Prostate gland (tissue), 2 donors: ENCODE data around the gene TECTA. TPM values are rescaled to one million over a fixed set of nuclear protein-coding genes. Genes with fewer than 3 reads are reported as not detected.

Experiments used
- DNase-seq: peaks from one replicate; pipeline ENCODE4 v3.0.0-alpha.2; 2019; ENCODE audit warnings: low spot score
- H3K27ac ChIP-seq, 2 donors: fragments of 200-600 bp; sonication (generic); 2 replicates each; pipeline ENCODE4 v1.5.1; 2017 to 2019
- H3K27me3 ChIP-seq: fragments of 200-600 bp; sonication (generic); replicated peaks from 2 replicates; pipeline ENCODE4 v1.5.1; 2019; ENCODE audit not compliant: insufficient read depth
- H3K36me3 ChIP-seq, 2 donors: fragments of 200-600 bp; sonication (generic); 1 replicate in 1 of 2; 2 replicates in 1 of 2; pipeline versions ENCODE4 v1.5.1 to v1.8.1; 2017 to 2019
- H3K4me1 ChIP-seq: fragments of 200-600 bp; sonication (generic); replicated peaks from 2 replicates; pipeline ENCODE4 v1.5.1; 2019
- H3K4me3 ChIP-seq, 2 donors: fragments of 200-600 bp; sonication (generic); 2 replicates each; pipeline ENCODE4 v1.5.1; 2017 to 2019
- H3K9me3 ChIP-seq: fragments of 200-600 bp; sonication (generic); 2 replicates; pipeline ENCODE4 v1.5.1; 2017
- POLR2A ChIP-seq: fragments of 450-650 bp; IDR thresholded peaks from one replicate; pipeline ENCODE4 v1.6.1; 2016; ENCODE audit warnings: antibody characterized with exemption, mild to moderate bottlenecking
- POLR2AphosphoS5 ChIP-seq: sonication (generic); formaldehyde crosslinking; IDR thresholded peaks from one replicate; pipeline ENCODE4 v1.6.1; 2017; ENCODE audit warnings: antibody characterized with exemption
- WGBS: methylation state at CpG from one replicate; pipeline ENCODE4 v1.1.5; 2018; 5-methylcytosine and 5-hydroxymethylcytosine counted together
- intact Hi-C: fragments of 100-400 bp; cut with DNase I; formaldehyde crosslinking; loops from one replicate; pipeline ENCODE4 v1.14.2; 2022
- total RNA-seq, 2 donors: library from RNA; depleted of rRNA; stranded (reverse); fragments of >200 nt; gene quantifications; one replicate each; pipeline ENCODE4 v1.1.0, GENCODE V29; 2016
- TF ChIP-seq, protein P1 (sequence below), 4 experiments: fragments of 200-600 bp in 2 of 4; fragments of 450-650 bp in 2 of 4; sonication (generic) in 2 of 4; IDR thresholded peaks; 1 replicate in 3 of 4; 2 replicates in 1 of 4; pipeline ENCODE4 v1.5.1; 2016 to 2019; ENCODE audit warnings: antibody characterized with exemption in 4 of 4, mild to moderate bottlenecking in 2 of 4, moderate library complexity in 2 of 4

TECTA gene
- total RNA-seq, 2 donors from 2014 or later, result 0.41 to 1.6 TPM

DNA sequence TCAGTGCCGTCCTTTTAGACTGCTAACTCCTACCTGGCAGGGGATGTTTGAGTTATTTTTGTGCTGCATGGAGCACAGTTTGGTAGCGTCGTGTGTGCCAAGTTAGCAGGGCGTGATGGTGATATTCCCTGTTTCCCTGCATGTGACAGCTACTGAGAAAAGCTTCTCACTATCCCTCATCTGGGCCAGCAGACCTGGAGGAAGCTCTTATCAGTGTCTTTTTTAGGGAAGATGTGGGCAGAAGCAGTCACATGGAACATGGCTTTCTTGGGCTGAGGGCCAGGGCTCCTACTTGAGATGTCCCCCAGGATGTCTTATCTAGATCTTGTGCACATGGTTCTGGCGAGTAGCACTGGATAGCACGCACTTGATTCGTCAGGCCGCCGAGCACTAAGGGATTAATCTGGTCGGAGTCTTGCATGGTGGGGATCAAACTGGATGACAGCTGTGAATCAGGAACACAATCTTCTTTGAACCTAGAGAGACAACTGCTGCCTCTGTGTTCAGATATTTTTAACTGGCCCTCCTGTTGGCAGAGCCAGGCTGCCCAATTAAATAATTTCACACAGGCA is 33.8 kb downstream of the TECTA start:
- WGBS, result 71% methylated on average over 10 of the region's 10 CpGs
- Histone ChIP-seq H3K36me3 (no peaks in the 10 kb centered on the region), H3K4me3 (no peak overlapping the region), H3K9me3 (no peaks in the 10 kb centered on the region), H3K27me3 (no peaks in the 10 kb centered on the region), H3K27ac (no peak overlapping the region), H3K4me1 (no peaks in the 10 kb centered on the region)
- no peak for DNase-seq
- intact Hi-C loops, result no loop called here
- no peak for TF ChIP-seq POLR2A
- TF ChIP-seq POLR2AphosphoS5, result no peak
- TF ChIP-seq, protein P1, sequence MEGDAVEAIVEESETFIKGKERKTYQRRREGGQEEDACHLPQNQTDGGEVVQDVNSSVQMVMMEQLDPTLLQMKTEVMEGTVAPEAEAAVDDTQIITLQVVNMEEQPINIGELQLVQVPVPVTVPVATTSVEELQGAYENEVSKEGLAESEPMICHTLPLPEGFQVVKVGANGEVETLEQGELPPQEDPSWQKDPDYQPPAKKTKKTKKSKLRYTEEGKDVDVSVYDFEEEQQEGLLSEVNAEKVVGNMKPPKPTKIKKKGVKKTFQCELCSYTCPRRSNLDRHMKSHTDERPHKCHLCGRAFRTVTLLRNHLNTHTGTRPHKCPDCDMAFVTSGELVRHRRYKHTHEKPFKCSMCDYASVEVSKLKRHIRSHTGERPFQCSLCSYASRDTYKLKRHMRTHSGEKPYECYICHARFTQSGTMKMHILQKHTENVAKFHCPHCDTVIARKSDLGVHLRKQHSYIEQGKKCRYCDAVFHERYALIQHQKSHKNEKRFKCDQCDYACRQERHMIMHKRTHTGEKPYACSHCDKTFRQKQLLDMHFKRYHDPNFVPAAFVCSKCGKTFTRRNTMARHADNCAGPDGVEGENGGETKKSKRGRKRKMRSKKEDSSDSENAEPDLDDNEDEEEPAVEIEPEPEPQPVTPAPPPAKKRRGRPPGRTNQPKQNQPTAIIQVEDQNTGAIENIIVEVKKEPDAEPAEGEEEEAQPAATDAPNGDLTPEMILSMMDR (IDR thresholded peaks at IDR 0.05), result no peak

DNA sequence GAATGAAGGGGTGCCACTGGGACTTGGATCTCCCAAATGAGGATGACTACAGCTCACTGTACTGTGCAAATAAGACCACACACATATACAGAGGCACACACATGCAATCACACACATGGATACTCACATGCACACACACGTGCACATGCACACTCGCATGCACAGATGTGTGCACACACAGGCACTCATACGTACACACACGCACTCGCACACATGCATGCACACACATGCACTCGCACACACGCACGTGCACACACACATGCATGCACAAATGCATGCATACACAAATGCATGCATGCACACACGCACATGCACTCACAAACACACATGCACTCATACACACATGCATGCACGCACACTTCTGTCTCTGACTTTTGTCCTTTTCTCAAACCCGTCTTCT is 36.0 kb downstream of the TECTA start:
- no peak overlapping the region for H3K4me3 ChIP-seq
- WGBS, result 97% methylated on average over 11 of the region's 11 CpGs

DNA sequence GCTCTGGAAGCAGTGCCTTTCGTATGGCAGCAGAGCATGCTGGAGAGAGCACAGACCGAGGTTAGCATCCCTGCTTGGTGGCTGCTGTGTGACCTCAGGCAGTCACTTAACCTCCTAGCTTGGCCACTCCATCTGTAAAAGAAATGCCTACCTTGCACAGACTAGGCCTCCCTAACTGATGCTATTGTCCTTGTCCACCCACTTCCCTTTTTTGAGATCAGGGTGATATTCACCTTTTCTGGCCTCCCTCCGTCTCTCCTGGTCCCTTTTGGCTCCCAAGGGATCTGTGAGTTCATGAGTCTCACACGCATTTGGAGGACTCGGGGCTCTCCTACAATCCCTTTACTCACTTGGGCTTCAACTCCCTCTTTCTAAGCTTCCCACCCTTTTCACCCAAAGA is 37.2 kb downstream of the TECTA start:
- H3K9me3 ChIP-seq, result no peaks in the 10 kb centered on the region
- DNase-seq, result no peak
- H3K27me3 ChIP-seq, result no peaks in the 10 kb centered on the region
- H3K4me1 ChIP-seq, result no peaks in the 10 kb centered on the region
- no peak overlapping the region for H3K27ac ChIP-seq
- H3K4me3 ChIP-seq, result no peak overlapping the region
- WGBS, result 91% methylated on average over 5 of the region's 5 CpGs
- no peaks in the 10 kb centered on the region for H3K36me3 ChIP-seq
- intact Hi-C loops, result no loop called here
- no peak for TF ChIP-seq POLR2AphosphoS5
- TF ChIP-seq POLR2A, result no peak
- TF ChIP-seq, protein P1 (IDR thresholded peaks at IDR 0.05), result no peak

More for the DNA sequence above, 36.0 kb downstream of the TECTA start:
- H3K9me3 ChIP-seq, result no peaks in the 10 kb centered on the region
- no peaks in the 10 kb centered on the region for H3K36me3 ChIP-seq
- intact Hi-C loops, result no loop called here
- no peak for DNase-seq
- no peak overlapping the region for H3K27ac ChIP-seq
- no peak for TF ChIP-seq POLR2AphosphoS5
- TF ChIP-seq, protein P1 (IDR thresholded peaks at IDR 0.05), result no peak
- TF ChIP-seq POLR2A, result no peak
- H3K4me1 ChIP-seq, result no peaks in the 10 kb centered on the region
- H3K27me3 ChIP-seq, result no peaks in the 10 kb centered on the region

DNA sequence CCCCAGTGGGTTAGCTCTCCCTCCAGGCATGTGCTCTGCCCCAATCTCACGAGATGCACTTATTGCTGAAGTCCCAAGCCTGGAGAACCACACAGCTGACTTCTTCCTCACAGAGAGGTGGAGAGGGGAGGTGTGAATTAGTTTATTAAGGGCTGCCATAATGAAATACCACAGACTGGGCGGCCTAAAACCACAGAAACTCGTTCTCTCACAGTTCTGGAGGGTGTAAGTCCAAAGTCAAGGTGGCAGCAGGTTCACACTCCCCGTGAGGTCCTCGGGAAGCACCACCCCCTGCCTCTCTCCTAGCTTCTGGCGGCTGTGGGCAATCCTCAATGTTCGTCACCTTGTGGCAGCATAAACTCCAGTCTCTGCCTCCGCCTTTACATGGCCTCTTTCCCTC is 39.3 kb downstream of the TECTA start:
- TF ChIP-seq, protein P1 (IDR thresholded peaks at IDR 0.05), result no peak
- TF ChIP-seq POLR2A, result no peak
- no peak for TF ChIP-seq POLR2AphosphoS5
- no peak for DNase-seq
- Histone ChIP-seq H3K27me3 (no peaks in the 10 kb centered on the region), H3K36me3 (no peaks in the 10 kb centered on the region), H3K4me1 (no peaks in the 10 kb centered on the region), H3K9me3 (no peaks in the 10 kb centered on the region), H3K4me3 (no peak overlapping the region), H3K27ac (no peak overlapping the region)
- 88% methylated on average over 8 of the region's 8 CpGs for WGBS
- intact Hi-C loops, result no loop called here

DNA sequence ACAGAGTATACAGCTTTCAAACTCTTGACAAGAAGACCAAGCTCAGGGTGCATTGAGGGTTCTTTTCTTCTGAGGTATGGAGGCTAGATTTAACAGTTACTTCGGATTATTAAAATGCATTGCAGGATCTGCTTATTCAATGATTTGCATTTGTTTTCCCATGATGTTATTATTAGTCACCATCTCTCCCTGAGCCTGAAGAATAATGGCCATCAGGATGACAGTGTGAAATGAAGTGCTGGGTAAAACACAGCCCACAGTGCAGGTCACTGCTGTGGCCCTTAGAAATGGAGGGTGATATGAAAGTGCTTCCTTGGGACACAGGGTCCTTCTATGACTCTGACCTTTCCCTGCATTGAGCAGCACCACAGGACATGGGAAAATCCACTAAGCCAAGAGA is 40.0 kb downstream of the TECTA start:
- WGBS, result 92% methylated on average over 1 of the region's 1 CpG
- Histone ChIP-seq H3K27me3 (no peaks in the 10 kb centered on the region), H3K4me3 (no peak overlapping the region), H3K27ac (no peak overlapping the region), H3K36me3 (no peaks in the 10 kb centered on the region), H3K4me1 (no peaks in the 10 kb centered on the region), H3K9me3 (no peaks in the 10 kb centered on the region)
- TF ChIP-seq, protein P1 (IDR thresholded peaks at IDR 0.05), result no peak
- TF ChIP-seq POLR2AphosphoS5, result no peak
- no peak for TF ChIP-seq POLR2A
- intact Hi-C loops, result no loop called here
- no peak for DNase-seq
